ENCODE data around the gene ASF1B.

Gene ASF1B

DNA sequence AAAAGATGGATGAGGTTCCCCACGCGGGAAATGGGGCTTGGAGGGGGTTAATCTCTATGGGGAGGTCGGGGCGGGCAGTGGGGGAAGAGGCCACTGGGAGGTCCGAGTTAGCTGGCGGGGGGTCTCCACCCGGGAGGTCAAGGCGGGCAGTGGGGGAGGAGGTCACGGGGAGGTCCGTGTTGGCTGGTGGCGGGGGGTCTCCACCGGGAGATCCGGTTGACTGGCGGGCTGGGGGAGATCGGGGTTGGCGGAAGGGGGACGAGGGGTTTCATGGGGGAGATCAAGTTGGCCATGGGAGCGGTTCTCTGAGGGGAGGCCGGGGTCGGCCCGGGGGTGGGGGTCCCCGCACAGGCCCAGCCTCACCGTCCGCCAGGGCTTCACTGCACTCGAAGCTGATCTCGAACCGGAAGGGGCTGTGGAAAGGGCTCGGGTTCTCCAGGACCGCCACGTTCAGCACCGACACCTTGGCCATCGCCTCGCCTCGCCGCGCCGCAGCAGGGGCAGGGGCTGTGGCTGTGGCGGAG lies 342 bp downstream of the ASF1B start:
- DNase-seq, result no peak

DNA sequence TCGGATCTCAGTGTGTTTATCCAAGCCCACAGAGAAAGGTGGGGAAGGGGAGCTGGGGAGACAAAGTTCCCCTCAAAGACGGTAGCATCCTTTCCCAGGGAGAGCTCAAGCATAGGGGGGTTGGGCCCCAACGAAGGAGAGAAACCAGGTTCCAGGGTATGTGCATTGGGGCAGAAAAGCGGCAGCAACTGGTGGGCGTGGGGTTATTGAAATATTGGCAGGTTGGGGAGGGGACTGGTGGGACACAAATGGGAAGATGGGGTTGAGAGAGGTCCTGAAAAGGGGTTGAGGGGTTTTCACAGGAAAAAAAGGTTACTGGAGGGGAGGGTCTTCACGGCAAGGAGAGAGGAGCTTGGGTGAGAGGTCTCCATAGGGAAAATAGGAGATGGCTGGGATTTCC lies 1.0 kb downstream of the ASF1B start:
- DNase-seq, result no peak

DNA sequence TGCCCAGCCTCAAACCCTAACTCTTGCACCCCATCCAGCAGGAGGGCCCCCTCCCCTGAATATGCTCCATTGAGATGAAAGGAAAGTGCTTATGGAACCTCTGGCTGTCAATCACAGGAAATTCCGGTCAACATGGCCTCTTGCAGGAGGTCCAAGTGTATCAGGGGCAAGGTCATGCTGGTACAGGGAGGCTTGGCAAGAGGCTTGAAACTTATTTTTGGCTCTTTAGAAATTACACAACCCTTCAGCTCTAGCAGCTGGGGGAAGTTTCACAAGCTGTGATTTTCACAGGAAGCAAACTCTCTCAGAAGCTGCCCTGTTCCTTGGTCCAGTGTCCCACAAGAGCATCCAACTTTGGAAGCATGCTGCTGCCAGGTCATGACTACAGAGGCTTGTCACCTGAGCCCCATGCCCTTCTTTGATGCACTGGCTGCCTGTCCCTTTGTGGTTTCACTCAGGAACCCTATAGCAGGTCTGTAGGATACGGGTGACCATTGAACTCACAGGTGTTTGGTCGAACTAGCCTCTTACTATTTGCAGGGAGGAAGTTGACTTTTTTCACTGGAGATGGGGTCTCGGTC lies 8.4 kb downstream of the ASF1B start:
- peak in 2 of 14 donors; percentile 10 to 26 for DNase-seq

DNA sequence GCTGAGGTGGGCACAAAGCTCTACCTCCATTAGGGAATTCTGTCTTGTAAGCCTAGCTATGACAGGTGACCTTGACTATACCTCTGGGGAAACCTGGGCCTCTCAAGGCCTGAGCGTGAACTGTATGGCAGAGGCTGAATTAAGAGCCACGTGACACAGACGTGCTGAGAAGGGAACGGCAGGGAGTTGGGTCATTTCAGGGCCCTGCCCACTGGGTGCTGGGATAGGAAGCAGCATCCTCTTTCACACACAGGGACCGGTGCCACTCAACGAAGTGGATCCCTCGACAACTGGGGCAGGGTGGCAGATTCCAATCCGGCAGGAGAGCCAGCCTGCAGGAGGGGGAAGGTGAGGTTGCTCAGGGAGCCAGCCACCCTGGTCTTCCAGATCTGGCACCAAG lies 9.2 kb downstream of the ASF1B start:
- no peak for DNase-seq

DNA sequence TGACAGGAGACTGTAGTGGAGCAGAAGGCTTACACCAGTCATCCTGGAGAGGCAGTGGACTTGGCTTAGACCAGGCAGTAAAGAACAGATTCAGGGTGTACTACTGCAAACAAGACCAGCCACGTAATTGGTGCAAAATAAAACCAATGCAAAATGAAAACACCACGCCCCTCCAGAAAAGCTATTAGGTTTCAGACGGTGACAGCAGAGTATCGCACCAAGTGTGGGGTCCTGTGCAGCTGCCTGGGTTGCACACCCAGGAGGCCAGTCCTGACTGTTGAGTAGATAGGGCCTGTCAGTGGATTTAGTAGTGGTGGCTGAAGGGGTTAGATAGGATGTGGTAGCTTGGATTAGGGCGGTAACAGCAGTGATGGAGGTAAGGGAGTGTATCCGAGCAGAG lies 13.5 kb downstream of the ASF1B start:
- DNase-seq, result no peak

DNA sequence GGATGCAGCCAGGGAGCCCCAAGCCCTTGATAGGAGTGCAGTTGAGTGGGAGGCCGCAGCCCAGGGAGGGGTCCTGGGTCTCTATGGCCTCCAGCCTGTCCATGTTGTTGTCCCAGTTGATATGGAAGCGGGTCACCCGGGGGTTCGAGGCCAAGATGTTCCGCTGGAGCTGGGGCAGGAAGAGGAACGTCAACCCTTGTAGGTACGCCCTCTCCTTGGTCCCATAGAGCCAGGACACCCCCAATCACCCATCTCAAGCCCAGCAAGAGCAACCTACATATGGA lies 15.9 kb downstream of the ASF1B start:
- no peak for DNase-seq

DNA sequence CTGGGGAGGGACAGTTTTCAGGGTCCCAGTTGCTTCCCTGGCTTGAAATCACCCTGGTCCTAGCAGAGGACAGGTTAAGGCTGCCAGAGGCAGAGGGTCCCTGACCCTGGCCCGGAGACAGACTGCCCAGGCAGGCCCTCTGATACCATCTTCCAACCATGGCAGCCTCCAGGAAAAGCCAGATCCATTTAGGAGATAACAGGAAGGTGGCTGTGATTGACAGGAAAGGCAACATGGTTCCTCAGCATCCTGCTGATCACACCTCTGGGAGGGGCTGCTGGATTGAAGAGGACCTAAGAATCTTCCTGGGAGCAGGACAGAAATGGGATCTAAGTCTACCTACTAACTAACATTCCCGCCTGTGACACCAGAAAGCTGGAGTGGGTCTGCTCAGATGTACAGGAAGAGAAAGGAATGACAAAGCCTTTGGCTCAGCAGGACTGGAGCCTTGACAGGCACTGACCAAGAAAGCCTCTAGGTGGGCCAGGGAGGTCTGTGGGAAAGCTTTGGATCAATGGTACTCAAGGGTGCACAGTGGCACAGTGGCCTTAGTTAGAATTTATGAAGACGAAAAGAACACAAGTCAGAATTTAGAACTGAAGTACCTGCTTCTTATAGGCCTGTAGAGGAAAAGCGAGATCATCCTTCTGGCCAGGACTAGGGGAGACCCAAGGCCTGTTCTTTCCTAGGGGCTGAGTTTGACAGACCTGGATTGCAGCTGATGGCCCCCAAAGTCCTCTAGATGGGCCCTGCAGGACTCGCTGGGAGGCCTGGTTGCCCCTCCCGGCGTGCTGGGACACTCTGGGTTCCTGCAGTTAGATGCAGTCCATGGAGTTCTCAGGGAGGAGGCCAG lies 16.5 kb downstream of the ASF1B start:
- DNase-seq, result no peak

DNA sequence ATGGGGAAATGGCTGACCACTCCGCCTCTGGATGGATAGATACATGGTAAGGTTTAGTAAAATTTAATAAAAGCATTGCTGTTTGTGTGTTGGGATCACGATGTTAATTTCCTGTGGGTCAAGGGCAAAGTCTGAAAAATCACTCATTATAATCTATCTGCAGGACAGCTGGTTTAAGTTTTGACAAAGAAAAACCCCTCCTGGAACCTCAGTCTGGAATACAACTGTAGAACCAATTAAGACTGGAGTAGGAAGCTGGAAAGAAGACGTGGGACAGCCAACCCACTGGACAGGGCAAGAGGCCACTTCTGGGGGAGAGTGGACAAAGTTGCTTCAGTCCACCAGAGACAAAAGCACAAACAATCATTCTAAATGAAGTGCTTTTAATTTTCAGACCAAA lies 17.2 kb downstream of the ASF1B start:
- DNase-seq, result no peak

DNA sequence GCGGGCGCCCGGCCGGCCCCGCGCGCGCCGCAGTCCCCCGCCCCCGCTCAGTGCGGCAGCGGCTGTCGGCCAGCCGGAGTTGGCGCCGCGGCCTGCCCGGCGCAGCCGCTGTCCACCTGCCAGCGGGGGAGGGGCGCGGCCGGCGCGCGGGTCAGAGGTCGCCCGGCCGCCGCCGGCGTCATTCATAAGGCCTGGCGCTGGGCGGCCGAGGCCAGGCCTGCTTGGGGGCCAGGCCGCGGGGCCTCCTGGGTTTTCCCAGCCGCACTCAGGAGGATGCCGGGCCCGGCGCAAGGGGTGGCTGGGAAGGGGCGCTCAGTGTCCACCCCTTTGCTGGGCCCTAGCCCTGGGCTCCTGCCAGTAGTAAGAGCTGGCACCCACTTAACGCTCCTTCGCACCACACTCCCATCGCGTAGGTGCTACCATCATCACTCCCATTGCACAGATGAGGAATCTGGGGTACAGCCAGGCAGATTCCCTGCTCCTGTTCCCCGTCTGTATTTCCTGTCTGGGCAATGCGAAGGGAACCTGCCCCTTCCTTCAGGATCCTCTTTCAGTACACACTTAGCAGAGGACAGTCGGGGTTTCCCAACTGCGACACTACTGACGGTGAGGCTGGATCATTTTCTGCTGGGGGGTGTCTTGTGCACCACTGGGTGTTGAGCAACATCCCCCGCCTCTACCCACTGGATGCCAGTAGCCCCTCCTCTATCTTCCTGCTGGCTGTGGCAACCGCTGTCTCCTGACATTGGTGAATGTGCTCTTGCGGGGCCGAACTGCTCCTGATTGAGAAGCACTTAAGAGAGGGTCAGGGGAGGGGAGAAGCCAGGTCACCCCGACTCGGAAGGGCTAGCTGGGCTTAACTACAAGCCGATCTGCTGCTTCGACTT lies 18.0 kb downstream of the ASF1B start:
- DNase-seq, result peak in 12 of 14 donors; percentile 71 to 93 (median 86)

DNA sequence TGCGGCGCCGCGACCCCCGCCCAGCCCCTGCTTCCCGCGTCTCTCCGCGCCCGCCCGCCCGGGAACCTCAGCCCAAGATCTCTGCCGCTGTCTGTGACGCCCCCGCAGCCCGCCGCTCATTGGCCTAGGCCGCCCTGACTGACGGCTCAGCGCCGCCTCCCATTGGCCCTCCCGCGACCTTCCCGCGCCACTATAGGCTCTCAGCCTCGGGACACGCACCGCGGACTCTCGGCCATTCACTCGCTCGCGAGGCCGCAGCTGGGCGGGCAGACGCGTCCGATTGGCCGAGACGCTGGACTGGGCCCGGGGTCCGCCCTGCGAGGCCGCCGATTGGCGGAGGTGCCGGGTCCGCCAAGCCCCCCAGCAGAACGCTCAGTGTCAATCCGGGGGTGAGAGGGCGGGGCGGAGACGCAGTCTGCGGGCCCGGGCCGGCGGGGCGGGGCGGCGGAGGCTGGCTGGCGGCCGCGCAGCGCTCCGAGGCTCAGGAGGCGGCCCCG lies 18.7 kb downstream of the ASF1B start, which contains the start of gene PRKACA:
Gene PRKACA (minus strand): TSS at position 95 of the 497 bp plus-strand sequence. CDS start 215 bp downstream, outside the sequence.
- peak; percentile 95 to 100 (median 98) for DNase-seq

DNA sequence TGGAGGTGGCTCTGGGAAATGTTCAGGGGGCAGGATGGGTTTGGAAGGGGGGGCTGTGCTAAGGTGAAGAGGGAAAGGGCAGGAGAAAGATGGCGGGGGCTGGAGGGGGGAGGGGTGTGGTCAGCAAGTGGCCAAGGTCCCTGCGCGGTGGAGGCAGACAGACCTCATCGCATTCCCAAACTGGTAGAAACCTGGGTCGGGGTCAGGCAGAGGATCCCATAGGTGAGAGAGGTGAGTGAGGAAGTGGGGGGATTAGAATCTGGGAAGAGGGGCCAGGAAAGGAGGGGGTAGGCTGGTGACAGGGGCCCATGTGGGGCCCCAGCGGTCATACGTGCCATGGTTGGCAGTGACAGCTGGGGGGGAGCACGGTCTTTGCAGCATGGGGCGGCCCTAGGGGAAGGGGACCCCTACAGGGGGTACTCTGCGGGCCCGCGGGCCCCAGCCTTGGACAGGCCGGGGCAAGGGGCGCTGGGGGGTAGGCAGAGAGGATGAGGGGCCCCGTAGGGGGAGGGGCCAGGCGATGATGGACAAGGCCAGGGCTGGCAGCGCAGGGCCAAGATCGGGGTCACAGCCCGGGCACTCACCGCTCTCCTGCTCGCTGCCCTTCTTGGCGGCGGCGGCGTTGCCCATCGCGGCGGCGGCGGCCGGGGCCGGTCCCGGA lies 19.3 kb downstream of the ASF1B start:
- peak in 6 of 14 donors; percentile 31 to 65 (median 44) for DNase-seq

DNA sequence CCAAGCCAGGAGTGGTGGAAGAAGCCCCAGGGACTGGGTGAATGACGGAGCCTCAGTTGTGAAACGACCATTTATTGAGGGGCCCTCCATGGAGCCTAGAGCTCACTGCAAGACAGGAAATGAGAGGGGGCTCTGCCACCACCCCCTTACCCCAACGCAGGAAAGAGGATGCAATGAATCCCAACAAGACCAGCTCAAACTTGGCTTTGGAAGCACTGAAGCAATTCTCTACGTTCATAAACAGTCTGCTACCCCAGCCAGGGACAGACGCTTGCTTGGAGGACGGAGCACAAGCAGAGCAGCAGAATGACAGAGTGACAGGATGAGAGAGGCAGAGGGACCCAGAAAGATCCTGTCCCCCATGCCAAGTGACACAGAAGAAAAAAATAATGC lies 19.9 kb downstream of the ASF1B start:
- DNase-seq, result no peak

DNA sequence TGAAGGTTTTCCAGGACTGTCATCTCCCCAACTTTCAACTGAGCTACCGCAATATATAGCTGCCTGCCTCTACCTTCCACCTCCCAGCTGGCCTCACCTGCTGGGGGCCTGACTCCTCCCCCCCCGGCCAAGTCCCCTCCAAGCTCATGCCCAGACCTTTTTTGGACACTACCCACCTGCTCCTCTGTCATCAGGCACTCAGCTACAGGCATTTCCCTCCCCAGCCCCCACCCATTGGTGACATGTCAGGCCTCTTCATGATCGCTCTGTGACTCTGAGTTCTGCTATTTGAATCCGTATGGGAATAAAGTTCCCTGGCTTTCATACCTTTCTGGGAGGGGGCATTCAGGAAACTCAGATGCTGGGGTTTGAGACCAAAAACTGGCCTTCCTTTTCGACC lies 20.6 kb downstream of the ASF1B start:
- DNase-seq, result no peak

DNA sequence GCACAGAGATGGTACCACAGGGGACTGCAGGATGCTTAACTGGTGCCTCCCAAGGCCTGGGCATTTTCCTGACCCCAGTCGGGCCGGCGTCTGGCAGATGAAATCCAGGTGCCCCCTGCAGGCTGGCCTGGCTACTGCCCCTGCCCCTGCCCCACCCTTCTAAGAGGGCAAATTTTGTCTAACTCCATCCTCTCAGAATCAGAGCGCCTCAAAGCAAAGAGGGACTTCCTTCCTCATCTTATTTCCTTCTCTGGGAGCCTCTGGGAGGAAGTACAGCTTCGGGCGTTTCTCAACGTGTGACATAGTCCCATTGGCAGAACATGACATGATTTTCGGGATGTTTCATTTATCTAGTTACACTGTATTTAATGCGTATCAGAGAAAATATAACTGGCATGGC lies 21.5 kb downstream of the ASF1B start:
- DNase-seq, result peak in 6 of 14 donors; percentile 7 to 41 (median 16)

DNA sequence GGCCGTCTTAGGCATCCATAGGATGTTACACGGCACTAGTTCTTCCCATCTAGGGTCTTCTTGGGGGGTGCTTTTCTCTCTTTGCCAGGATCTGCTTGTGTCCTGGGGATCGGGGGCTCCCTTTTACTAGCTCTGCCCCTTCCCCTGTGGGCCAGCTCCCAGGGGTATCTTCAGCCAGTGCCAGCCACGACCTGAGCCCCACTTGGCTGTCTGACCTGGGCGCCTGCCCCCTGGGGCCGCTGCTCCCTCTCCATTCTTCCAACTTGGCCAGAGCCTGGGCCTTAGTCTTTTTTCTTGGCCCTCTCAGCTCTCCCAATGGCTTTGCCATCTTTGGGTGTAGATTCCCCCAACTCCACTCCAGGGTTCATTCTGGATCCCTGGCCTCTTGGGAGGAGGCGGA lies 21.9 kb downstream of the ASF1B start:
- no peak for DNase-seq

DNA sequence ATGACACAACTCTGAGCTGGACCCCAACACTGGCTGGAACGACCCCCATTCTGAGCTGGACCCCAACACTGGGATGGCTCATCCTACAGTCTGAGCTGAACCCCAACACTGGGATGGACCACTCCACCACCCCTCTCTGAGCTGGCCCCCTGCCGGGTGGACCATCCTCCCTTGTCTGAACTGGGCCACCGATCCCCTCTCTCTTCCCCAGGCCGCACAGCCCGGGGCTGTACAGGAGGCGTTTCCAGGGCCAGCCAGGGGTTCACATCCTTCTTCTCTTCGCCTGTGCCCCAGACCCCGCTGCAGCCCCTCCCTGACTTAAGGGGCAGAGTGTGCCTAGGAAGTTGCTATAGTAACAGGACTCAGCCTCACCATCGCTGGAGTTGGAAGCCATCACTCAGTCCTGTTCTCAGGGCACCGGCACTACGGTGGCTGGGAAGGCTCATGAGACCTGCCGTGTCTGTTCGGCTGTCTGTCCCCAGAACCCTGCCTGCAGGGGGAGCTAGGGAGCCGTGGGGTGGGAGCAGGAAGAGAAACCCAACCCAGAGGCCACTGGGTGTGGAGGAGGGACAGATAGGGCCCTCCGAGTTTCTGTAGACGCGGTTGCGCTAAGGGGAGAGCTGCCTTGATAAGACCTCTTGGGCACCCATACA lies 22.5 kb downstream of the ASF1B start:
- peak in 2 of 14 donors; percentile 11 to 15 for DNase-seq

DNA sequence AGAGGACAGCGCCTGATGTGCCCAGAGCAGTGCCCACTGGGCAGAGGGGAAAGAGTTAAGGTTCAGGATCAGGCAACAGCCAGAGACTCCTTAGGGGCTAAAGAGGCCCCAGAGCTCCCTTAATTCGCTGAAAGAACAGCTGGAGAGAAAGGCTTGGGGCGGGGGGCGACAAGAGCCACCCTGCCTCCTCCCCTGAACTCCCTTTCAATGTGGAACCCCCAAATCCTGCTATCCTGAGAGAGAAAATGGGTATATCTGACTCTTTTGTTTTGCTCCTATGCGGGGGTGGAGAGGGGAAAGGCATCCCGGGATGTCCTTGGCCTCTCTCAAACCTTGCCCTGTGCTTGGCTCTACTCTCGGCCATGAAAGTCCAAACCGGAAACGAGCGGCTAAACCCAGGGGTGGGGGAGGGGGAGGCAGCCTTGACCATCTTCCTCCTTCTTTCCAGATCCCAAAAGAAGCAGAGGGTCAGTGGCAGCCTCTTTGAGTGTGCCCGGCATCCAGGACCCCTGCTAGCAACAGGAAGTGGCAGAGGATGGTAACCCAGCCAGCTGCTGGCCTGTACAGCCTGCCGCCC lies 23.5 kb downstream of the ASF1B start:
- peak in 3 of 14 donors; percentile 3 to 19 (median 15) for DNase-seq

DNA sequence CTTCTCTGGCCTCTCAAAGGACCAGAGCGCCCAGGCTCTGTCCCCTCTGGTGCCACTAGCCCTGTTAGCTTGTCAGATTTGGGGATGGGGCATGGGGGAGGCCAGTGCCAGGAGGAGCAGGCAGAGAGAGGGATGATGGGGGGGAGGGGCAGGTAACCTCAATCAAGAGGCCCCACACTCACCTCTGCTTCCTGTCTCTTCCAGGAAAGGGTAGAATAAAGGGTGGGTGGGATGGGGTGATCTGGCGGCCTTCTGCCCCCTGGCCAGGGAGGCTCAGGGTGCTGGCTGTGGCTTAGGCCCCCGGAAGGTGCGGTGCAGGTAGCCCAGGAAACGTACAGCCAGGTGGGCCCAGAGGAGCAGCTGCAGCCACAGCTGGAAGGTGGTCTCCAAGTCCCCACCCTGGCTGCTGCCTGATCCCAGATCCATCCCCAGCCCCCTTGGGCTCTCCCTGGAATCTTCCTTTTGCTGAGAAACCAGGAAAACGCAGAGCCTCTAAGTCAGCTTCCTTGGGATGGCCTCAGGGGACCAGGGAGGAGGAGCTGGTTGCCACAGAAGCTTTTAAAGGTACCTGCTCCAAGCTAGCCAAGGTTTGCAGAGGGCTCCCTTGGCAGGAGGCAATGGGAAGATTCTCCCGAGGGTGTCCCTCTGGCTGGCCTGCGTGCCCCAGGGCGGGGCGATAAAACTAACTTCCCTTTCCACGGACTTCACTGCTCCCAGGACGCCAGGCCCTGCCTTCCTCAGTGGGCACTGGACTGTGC lies 24.2 kb downstream of the ASF1B start:
- no peak for DNase-seq

DNA sequence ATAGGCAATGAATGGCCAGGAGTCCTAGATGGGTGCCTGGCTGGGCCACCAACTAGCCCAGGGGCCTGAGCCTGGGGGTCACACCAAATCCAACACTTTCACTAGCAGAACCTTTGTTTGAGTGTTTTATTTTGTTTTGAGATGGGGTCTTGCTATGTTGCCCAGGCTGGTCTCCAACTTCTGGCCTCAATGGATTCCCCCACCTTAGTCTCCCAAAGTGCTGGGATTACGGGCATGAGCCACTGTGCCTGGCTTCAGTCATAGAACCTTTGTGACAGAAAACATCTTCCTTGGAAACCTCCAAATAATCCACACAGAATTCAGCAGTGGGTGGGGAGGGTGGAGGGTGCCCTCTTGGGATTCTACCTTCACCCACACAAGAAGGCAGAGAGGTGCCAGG lies 24.9 kb downstream of the ASF1B start:
- no peak for DNase-seq

DNA sequence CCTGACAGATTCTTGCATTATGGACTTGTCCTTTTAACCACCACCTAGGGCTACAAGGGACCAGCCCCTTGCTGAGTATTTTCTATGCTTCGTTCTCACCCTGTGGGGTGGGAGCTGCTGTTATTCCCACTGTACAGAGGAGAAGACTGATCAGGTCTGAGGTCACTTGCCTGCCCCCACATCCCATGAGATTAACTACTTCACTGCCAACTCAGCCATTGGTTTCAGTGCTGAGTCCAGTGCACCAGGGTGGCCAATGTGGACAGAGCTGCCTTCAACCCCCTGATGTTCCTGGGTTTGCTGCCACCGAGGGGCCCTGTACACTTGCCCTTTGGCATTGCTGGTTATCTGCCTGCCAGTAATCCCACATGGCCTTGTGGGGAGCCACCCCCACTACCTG lies 25.7 kb downstream of the ASF1B start:
- no peak for DNase-seq

Data from C1 segment of cervical spinal cord (tissue), 14 donors.